CD4-positive, alpha-beta T cell treated with Interleukin-12 subunit alpha and Interleukin-12 subunit beta, for 1 hour (primary cell): ENCODE results near the gene OR4C46.
"Not testable (repeated sequence)": the region's sequence is repeated elsewhere in the genome, so short reads cannot be mapped to it uniquely, and the experiment has no call there.

Source experiments
- DNase-seq: peaks from one replicate; pipeline ENCODE4 v3.0.0-alpha.2; 2020

OR4C46 gene

DNA sequence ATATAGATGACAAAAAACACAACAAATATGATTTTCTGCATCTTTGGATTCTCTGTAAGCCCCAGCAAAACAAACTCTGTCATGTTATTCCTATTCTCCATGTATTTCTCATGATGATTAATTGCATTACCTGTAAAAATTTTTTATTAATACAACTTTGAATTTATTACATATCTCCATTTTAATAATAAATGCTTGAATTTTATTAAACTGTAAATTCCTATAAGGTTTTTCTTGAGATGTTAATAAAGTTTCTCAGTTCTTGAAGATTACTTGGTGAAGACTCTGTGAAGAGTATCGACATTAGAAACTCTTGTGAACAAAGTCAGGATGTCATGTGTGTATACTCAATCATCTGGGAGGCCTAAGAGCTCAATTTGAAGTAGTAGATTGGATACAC is at the start of gene OR4C46:
Gene OR4C46 (minus strand): TSS at position 101 of the 400 bp plus-strand sequence. CDS start 0 bp downstream, at position 101.
- DNase-seq = no peak

DNA sequence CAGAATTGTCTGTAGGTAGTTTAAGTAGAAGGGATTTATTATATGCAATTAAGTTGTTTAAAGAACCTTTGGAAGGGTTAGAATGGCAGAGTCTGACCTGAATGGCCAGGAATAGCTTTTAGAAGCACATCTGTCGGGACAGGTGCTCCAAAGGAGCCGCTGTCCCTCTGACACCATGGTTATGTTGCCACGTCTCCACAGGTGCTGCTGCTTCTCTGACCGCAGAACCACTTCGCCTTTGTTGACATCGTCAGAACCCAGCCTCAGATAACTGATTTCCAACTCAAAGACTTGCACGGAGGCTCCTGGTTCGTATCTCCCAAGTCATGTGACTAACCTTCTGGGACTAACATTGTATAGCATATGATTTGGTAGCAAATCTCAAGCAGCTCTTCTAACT is 41.8 kb upstream of the OR4C46 start:
- not testable (repeated sequence) for DNase-seq

DNA sequence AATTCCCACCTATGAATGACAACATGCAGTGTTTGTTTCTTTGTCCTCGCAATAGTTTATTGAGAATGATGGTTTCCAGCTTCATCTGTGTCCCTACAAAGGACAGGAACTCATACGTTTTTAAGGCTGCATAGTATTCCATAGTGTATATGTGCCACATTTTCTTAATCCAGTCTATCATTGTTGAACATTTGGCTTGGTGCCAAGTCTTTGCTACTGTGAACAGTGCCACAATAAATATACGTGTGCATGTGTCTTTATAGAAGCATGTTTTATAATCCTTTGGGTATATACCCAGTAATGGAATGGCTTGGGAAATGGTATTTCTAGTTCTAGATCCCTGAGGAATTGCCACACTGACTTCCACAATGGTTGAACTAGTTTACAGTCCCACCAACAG is 42.4 kb downstream of the OR4C46 start:
- DNase-seq = not testable (repeated sequence)

DNA sequence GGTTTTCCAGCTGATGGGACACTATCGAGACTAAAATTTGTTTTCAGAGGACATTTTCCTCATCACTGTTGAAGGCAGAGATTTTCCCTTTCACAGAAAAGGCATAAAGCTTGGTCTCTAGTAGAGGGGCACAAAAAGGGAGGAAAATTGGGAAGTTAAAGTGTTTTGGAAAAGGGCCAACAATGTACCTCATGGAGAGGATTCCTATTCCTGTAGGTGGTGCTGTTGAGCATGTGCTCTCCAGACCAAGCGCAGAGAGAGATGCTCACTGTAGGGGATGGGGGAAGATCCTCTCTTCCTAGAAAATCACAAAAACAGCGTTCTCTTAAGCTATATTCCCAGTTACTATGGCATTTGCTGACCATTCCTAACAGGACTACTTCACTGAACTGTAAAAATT is 44.9 kb downstream of the OR4C46 start:
- no peak for DNase-seq

DNA sequence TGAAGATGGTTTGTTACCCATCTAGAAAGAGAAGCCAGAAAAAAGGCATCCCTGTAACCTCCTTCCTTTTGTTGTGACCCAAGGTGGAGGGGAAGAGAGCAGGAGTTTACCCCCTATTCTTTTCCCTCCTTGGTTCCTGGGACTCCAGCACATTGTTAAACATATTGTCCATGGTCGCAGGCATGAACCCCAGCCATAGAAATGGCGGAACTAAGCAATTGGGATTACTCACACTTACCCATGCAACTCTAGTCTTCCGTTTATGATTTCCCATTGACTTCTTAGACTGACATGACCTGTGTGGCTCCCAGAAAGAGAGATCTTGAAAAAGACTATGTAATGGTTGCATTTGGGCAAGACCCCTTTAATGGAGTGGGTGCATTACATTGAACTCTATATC is 45.4 kb downstream of the OR4C46 start:
- DNase-seq = no peak
